Neural cell (in vitro differentiated cells): ENCODE data around the gene STT3B. TPM values are rescaled to one million over a fixed set of nuclear protein-coding genes. Genes with fewer than 3 reads are reported as not detected.

Experiments
- H2AFZ ChIP-seq: fragments of 200-600, 300-800 bp; sonication (generic), shearing (Covaris generic); 2 replicates; pipeline ENCODE4 v1.6.0; 2014; ENCODE audit warnings: low read depth, mild to moderate bottlenecking, antibody characterized with exemption, low read length, moderate library complexity
- H3F3A ChIP-seq: fragments of 200-600 bp; shearing (Covaris generic); 2 replicates; pipeline ENCODE4 v1.6.1; 2016; ENCODE audit warnings: mild to moderate bottlenecking, moderate library complexity, mixed read lengths, antibody characterized with exemption, low read length; ENCODE audit not compliant: insufficient read depth, poor library complexity, severe bottlenecking
- H3K27ac ChIP-seq: fragments of 200-600, 300-800 bp; sonication (generic), shearing (Covaris generic); 2 replicates; pipeline ENCODE4 v1.5.1; 2014; ENCODE audit warnings: mild to moderate bottlenecking, low read length, moderate library complexity
- H3K27me3 ChIP-seq: fragments of 300-800, 200-600 bp; sonication (generic), shearing (Covaris generic); 2 replicates; pipeline ENCODE4 v1.6.0; 2014; ENCODE audit warnings: mild to moderate bottlenecking, low read depth, low read length, moderate library complexity; ENCODE audit not compliant: insufficient read depth
- H3K36me3 ChIP-seq: fragments of 300-800, 200-600 bp; sonication (generic), shearing (Covaris generic); 2 replicates; pipeline ENCODE4 v1.5.1; 2014; ENCODE audit warnings: mild to moderate bottlenecking, antibody characterized with exemption, low read length, moderate library complexity; ENCODE audit not compliant: insufficient read depth
- H3K4me2 ChIP-seq: fragments of 300-800, 200-600 bp; sonication (generic), shearing (Covaris generic); 2 replicates; pipeline ENCODE4 v1.6.0; 2014; ENCODE audit warnings: mild to moderate bottlenecking, low read length
- H3K4me3 ChIP-seq: fragments of 300-800, 200-600 bp; sonication (generic), shearing (Covaris generic); 2 replicates; pipeline ENCODE4 v1.5.1; 2014; ENCODE audit warnings: mild to moderate bottlenecking, low read length, moderate library complexity
- H3K79me2 ChIP-seq: fragments of 200-600 bp; shearing (Covaris generic); replicated peaks from 2 replicates; pipeline ENCODE4 v1.6.0; 2014; ENCODE audit warnings: mild to moderate bottlenecking, low read length, moderate library complexity; ENCODE audit not compliant: insufficient read depth
- H3K9ac ChIP-seq: fragments of 300-800, 200-600 bp; sonication (generic), shearing (Covaris generic); 2 replicates; pipeline ENCODE4 v1.6.1; 2016; ENCODE audit warnings: mild to moderate bottlenecking, low read length, mixed read lengths
- H3K9me2 ChIP-seq: fragments of 200-600 bp; shearing (Covaris generic); 2 replicates; pipeline ENCODE4 v1.6.1; 2016; ENCODE audit warnings: mild to moderate bottlenecking, low read length, mixed read lengths; ENCODE audit not compliant: insufficient read depth
- H3K9me3 ChIP-seq: fragments of 200-600, 300-800 bp; sonication (generic), shearing (Covaris generic); 2 replicates; pipeline ENCODE4 v1.6.1; 2016; ENCODE audit warnings: mild to moderate bottlenecking, mixed run types, low read length, moderate library complexity, mixed read lengths
- H4K20me1 ChIP-seq: fragments of 200-600 bp; shearing (Covaris generic); 2 replicates; pipeline ENCODE4 v1.6.1; 2016; ENCODE audit warnings: mild to moderate bottlenecking, mixed run types; ENCODE audit not compliant: insufficient read depth
- EP300 ChIP-seq: fragments of 450-650 bp; conservative IDR thresholded peaks from 2 replicates; pipeline ENCODE4 v1.6.1; 2014; ENCODE audit warnings: antibody characterized with exemption, mild to moderate bottlenecking, moderate library complexity; ENCODE audit not compliant: poor library complexity, severe bottlenecking
- EZH2 ChIP-seq: fragments of 200-600, 300-800 bp; shearing (Covaris generic), sonication (generic); IDR thresholded peaks from 2 replicates; pipeline ENCODE4 v1.6.1; 2014; ENCODE audit warnings: antibody characterized with exemption, low read length, borderline replicate concordance, mild to moderate bottlenecking; ENCODE audit not compliant: insufficient read depth, poor library complexity, severe bottlenecking
- MXI1 ChIP-seq: fragments of 450-650 bp; conservative IDR thresholded peaks from 2 replicates; pipeline ENCODE4 v1.6.1; 2014; ENCODE audit warnings: antibody characterized with exemption, mild to moderate bottlenecking; ENCODE audit not compliant: poor library complexity, severe bottlenecking
- POLR2AphosphoS5 ChIP-seq: IDR thresholded peaks from 2 replicates; pipeline ENCODE4 v1.6.1; 2012
- RAD21 ChIP-seq: fragments of 450-650 bp; conservative IDR thresholded peaks from 2 replicates; pipeline ENCODE4 v1.6.1; 2014; ENCODE audit warnings: antibody characterized with exemption, mild to moderate bottlenecking, moderate library complexity
- REST ChIP-seq: IDR thresholded peaks from 2 replicates; pipeline ENCODE4 v1.6.1; 2012; ENCODE audit warnings: borderline replicate concordance
- SMC3 ChIP-seq: fragments of 450-650 bp; conservative IDR thresholded peaks from 2 replicates; pipeline ENCODE4 v1.6.1; 2014; ENCODE audit warnings: antibody characterized with exemption, mild to moderate bottlenecking, moderate library complexity; ENCODE audit not compliant: poor library complexity
- TAF1 ChIP-seq: IDR thresholded peaks from 2 replicates; pipeline ENCODE4 v1.6.1; 2012; ENCODE audit warnings: low read depth
- polyA plus RNA-seq: library from polyadenylated mRNA; depleted of rRNA; stranded (reverse); fragments of >200 nt; gene quantifications from 2 replicates; pipeline ENCODE4 v1.2.3, GENCODE V29; 2014
- TF ChIP-seq, protein P1 (sequence below): fragments of 450-650 bp; IDR thresholded peaks from 2 replicates; pipeline ENCODE4 v1.5.1; 2014; ENCODE audit warnings: antibody characterized with exemption, mild to moderate bottlenecking, moderate library complexity; ENCODE audit not compliant: poor library complexity, severe bottlenecking

STT3B gene
- polyA plus RNA-seq, 1 donor from 2014 or later = 100 TPM

GRCh38 chr3:31531452-31531991 lies 1.2 kb upstream of the STT3B start:
- peaks cover 8% of the 10 kb centered on the region for H4K20me1 ChIP-seq
- H3K9ac ChIP-seq = peak overlapping the region; percentile 95
- H3K4me3 ChIP-seq = peak overlapping the region; percentile 85
- no peaks in the 10 kb centered on the region for H3K36me3 ChIP-seq
- peak overlapping the region; percentile 96 for H3K27ac ChIP-seq
- H2AFZ ChIP-seq = peak overlapping the region; percentile 89
- peaks cover 29% of the 10 kb centered on the region for H3K79me2 ChIP-seq
- no peaks in the 10 kb centered on the region for H3K27me3 ChIP-seq
- H3K9me3 ChIP-seq = no peaks in the 10 kb centered on the region
- TF ChIP-seq EZH2 = no peak
- TF ChIP-seq EP300 = no peak
- TF ChIP-seq MXI1 = no peak
- TF ChIP-seq POLR2AphosphoS5 = no peak
- TF ChIP-seq REST = no peak
- no peak for TF ChIP-seq TAF1
- peak; percentile 58 for TF ChIP-seq RAD21
- TF ChIP-seq SMC3 = peak; percentile 62
- TF ChIP-seq, protein P1, sequence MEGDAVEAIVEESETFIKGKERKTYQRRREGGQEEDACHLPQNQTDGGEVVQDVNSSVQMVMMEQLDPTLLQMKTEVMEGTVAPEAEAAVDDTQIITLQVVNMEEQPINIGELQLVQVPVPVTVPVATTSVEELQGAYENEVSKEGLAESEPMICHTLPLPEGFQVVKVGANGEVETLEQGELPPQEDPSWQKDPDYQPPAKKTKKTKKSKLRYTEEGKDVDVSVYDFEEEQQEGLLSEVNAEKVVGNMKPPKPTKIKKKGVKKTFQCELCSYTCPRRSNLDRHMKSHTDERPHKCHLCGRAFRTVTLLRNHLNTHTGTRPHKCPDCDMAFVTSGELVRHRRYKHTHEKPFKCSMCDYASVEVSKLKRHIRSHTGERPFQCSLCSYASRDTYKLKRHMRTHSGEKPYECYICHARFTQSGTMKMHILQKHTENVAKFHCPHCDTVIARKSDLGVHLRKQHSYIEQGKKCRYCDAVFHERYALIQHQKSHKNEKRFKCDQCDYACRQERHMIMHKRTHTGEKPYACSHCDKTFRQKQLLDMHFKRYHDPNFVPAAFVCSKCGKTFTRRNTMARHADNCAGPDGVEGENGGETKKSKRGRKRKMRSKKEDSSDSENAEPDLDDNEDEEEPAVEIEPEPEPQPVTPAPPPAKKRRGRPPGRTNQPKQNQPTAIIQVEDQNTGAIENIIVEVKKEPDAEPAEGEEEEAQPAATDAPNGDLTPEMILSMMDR = peak; percentile 68
- H3F3A ChIP-seq = no peaks in the 10 kb centered on the region
- no peaks in the 10 kb centered on the region for H3K9me2 ChIP-seq
- peak overlapping the region; percentile 76 for H3K4me2 ChIP-seq

GRCh38 chr3:31531992-31532586 lies 636 bp upstream of the STT3B start:
- Histone ChIP-seq H3K4me3 (peak overlapping the region; percentile 85), H3K9me3 (no peaks in the 10 kb centered on the region), H3K9ac (peak overlapping the region; percentile 95), H3K4me2 (no peak overlapping the region), H4K20me1 (peaks cover 8% of the 10 kb centered on the region), H2AFZ (peak overlapping the region; percentile 89), H3K27ac (peak overlapping the region; percentile 96), H3K79me2 (peaks cover 35% of the 10 kb centered on the region), H3K9me2 (no peaks in the 10 kb centered on the region), H3K27me3 (no peaks in the 10 kb centered on the region), H3F3A (no peaks in the 10 kb centered on the region), H3K36me3 (no peaks in the 10 kb centered on the region)
- no peak for TF ChIP-seq SMC3
- TF ChIP-seq EZH2 = no peak
- TF ChIP-seq, protein P1 = no peak
- TF ChIP-seq EP300 = peak; percentile 75
- peak; percentile 40 for TF ChIP-seq RAD21
- TF ChIP-seq POLR2AphosphoS5 = peak; percentile 91
- TF ChIP-seq REST = peak; percentile 80
- TF ChIP-seq TAF1 = peak; percentile 90
- peak; percentile 87 for TF ChIP-seq MXI1
